ENCODE measurements around the gene CDH11.

Gene CDH11

GRCh38 chr16:65121870-65122723, at the start of gene CDH11:
TSS of gene CDH11 (minus strand) at chr16:65122063. CDS start at chr16:65004869, 117,194 bp downstream.
- peak; percentile 93 for DNase-seq

GRCh38 chr16:65154321-65154720, 32.5 kb upstream of the CDH11 start:
- DNase-seq = no peak

- DNase-seq = no peak
These were observed 31.7 kb upstream of the CDH11 start for GRCh38 chr16:65153365-65154105.

- DNase-seq = no peak
These were observed 26.9 kb upstream of the CDH11 start for GRCh38 chr16:65148804-65149203.

- DNase-seq = no peak
These were observed 20.4 kb upstream of the CDH11 start for GRCh38 chr16:65142276-65142675.

- DNase-seq = no peak
These were observed 14.8 kb upstream of the CDH11 start for GRCh38 chr16:65136681-65137080.

- no peak for DNase-seq
These were observed 5.2 kb upstream of the CDH11 start for GRCh38 chr16:65126845-65127624.

GRCh38 chr16:65125871-65126270, 4.0 kb upstream of the CDH11 start:
- no peak for DNase-seq

- DNase-seq = no peak
These were observed 3.5 kb upstream of the CDH11 start for GRCh38 chr16:65125322-65125721.

GRCh38 chr16:65124596-65124995, 2.7 kb upstream of the CDH11 start:
- DNase-seq = no peak

GRCh38 chr16:65124212-65124548, 2.3 kb upstream of the CDH11 start:
- DNase-seq = no peak

- peak; percentile 61 for DNase-seq
These were observed 1.7 kb upstream of the CDH11 start for GRCh38 chr16:65123396-65124211.

- DNase-seq = peak; percentile 90
These were observed 997 bp upstream of the CDH11 start for GRCh38 chr16:65122724-65123395.

GRCh38 chr16:65120831-65121721, 787 bp downstream of the CDH11 start:
- DNase-seq = peak; percentile 75

GRCh38 chr16:65120461-65120830, 1.4 kb downstream of the CDH11 start:
- DNase-seq = no peak

GRCh38 chr16:65119901-65120401, 1.9 kb downstream of the CDH11 start:
- DNase-seq = peak; percentile 56

GRCh38 chr16:65119435-65119834, 2.4 kb downstream of the CDH11 start:
- no peak for DNase-seq

- no peak for DNase-seq
These were observed 3.0 kb downstream of the CDH11 start for GRCh38 chr16:65118871-65119270.

- DNase-seq = peak; percentile 90
These were observed 3.9 kb downstream of the CDH11 start for GRCh38 chr16:65117811-65118448.

GRCh38 chr16:65116818-65117430, 4.9 kb downstream of the CDH11 start:
- no peak for DNase-seq

Measured in right hindlimb (tissue), 1 donor.